ENCODE measurements around the gene NRAP.

NRAP gene

GRCh38 chr10:113592380-113592779 is 71.5 kb downstream of the NRAP start:
- POLR2A ChIA-PET = no interaction called here
- DNase-seq (ENCODE audit: extremely low spot score) = no peak
- TF ChIP-seq LEF1 (IDR thresholded peaks at IDR 0.05; ENCODE audit: borderline replicate concordance) = no peak
- TF ChIP-seq FOXK2 (IDR thresholded peaks at IDR 0.05) = no peak
- TF ChIP-seq L3MBTL2 (conservative IDR thresholded peaks at IDR 0.05) = no peak
- TF ChIP-seq SP1 (IDR thresholded peaks at IDR 0.05) = no peak
- no peak for TF ChIP-seq SUZ12 (IDR thresholded peaks at IDR 0.05)
- no peak for TF ChIP-seq BHLHE40 (IDR thresholded peaks at IDR 0.05; ENCODE audit: borderline replicate concordance)
- TF ChIP-seq PKNOX1 (IDR thresholded peaks at IDR 0.05) = no peak
- TF ChIP-seq ZNF384 (IDR thresholded peaks at IDR 0.05) = no peak
- TF ChIP-seq NFRKB (IDR thresholded peaks at IDR 0.05) = no peak
- no peak for TF ChIP-seq FOXA1 (IDR thresholded peaks at IDR 0.05)
- no peak for TF ChIP-seq HDGF (IDR thresholded peaks at IDR 0.05; ENCODE audit: borderline replicate concordance)
- TF ChIP-seq ELF4 (IDR thresholded peaks at IDR 0.05) = no peak
- TF ChIP-seq ARNT (IDR thresholded peaks at IDR 0.05) = no peak
- no peak for TF ChIP-seq FOXM1 (IDR thresholded peaks at IDR 0.05; ENCODE audit: borderline replicate concordance)
- no peak for TF ChIP-seq CTBP1 (IDR thresholded peaks at IDR 0.05; ENCODE audit: borderline replicate concordance)
- CTCF ChIA-PET = no interaction called here

- ChIA-PET CTCF (interaction anchor here (0.5 kb wide), 1 partner anchor 759 kb away, joined by 3 read pairs; no protein-coding TSS in a partner anchor), POLR2A (no interaction called here)
- TF ChIP-seq FOXM1 (IDR thresholded peaks at IDR 0.05; ENCODE audit: borderline replicate concordance) (no peak), FOXK2 (IDR thresholded peaks at IDR 0.05) (no peak), ZNF384 (IDR thresholded peaks at IDR 0.05) (no peak), L3MBTL2 (conservative IDR thresholded peaks at IDR 0.05) (no peak), ELF4 (IDR thresholded peaks at IDR 0.05) (no peak), LEF1 (IDR thresholded peaks at IDR 0.05; ENCODE audit: borderline replicate concordance) (no peak), NFRKB (IDR thresholded peaks at IDR 0.05) (no peak)
- DNase-seq (ENCODE audit: extremely low spot score) = no peak
These were observed 73.3 kb downstream of the NRAP start for GRCh38 chr10:113590581-113590980.

GRCh38 chr10:113589201-113589770 is 74.6 kb downstream of the NRAP start:
- ChIA-PET POLR2A (no interaction called here), CTCF (no interaction called here)
- no peak for DNase-seq (ENCODE audit: extremely low spot score)
- TF ChIP-seq L3MBTL2 (conservative IDR thresholded peaks at IDR 0.05) (no peak), TARDBP (IDR thresholded peaks at IDR 0.05) (no peak), SP1 (IDR thresholded peaks at IDR 0.05) (no peak), NFRKB (IDR thresholded peaks at IDR 0.05) (no peak), PKNOX1 (IDR thresholded peaks at IDR 0.05) (no peak), ZNF384 (IDR thresholded peaks at IDR 0.05) (no peak)

- CTCF ChIA-PET = no interaction called here
- TF ChIP-seq ELF4 (IDR thresholded peaks at IDR 0.05) = no peak
- TF ChIP-seq ARNT (IDR thresholded peaks at IDR 0.05) = no peak
- no peak for TF ChIP-seq BHLHE40 (IDR thresholded peaks at IDR 0.05; ENCODE audit: borderline replicate concordance)
- no peak for TF ChIP-seq ZNF384 (IDR thresholded peaks at IDR 0.05)
- no peak for TF ChIP-seq LEF1 (IDR thresholded peaks at IDR 0.05; ENCODE audit: borderline replicate concordance)
- TF ChIP-seq FOXK2 (IDR thresholded peaks at IDR 0.05) = no peak
- TF ChIP-seq FOXM1 (IDR thresholded peaks at IDR 0.05; ENCODE audit: borderline replicate concordance) = no peak
- TF ChIP-seq SUZ12 (IDR thresholded peaks at IDR 0.05) = no peak
- no peak for TF ChIP-seq CTBP1 (IDR thresholded peaks at IDR 0.05; ENCODE audit: borderline replicate concordance)
- TF ChIP-seq NFRKB (IDR thresholded peaks at IDR 0.05) = no peak
- TF ChIP-seq FOXA1 (IDR thresholded peaks at IDR 0.05) = no peak
- TF ChIP-seq SP1 (IDR thresholded peaks at IDR 0.05) = no peak
These were observed 77.9 kb downstream of the NRAP start for GRCh38 chr10:113585949-113586348.

GRCh38 chr10:113583571-113583970 is 80.3 kb downstream of the NRAP start:
- ChIA-PET CTCF (no interaction called here), POLR2A (no interaction called here)
- no peak for TF ChIP-seq TARDBP (IDR thresholded peaks at IDR 0.05)
- no peak for TF ChIP-seq FOXA1 (IDR thresholded peaks at IDR 0.05)
- no peak for TF ChIP-seq ELF4 (IDR thresholded peaks at IDR 0.05)
- TF ChIP-seq L3MBTL2 (conservative IDR thresholded peaks at IDR 0.05) = no peak
- no peak for TF ChIP-seq BHLHE40 (IDR thresholded peaks at IDR 0.05; ENCODE audit: borderline replicate concordance)
- TF ChIP-seq CTBP1 (IDR thresholded peaks at IDR 0.05; ENCODE audit: borderline replicate concordance) = no peak
- no peak for TF ChIP-seq SP1 (IDR thresholded peaks at IDR 0.05)
- no peak for TF ChIP-seq NFRKB (IDR thresholded peaks at IDR 0.05)
- no peak for TF ChIP-seq FOXK2 (IDR thresholded peaks at IDR 0.05)
- TF ChIP-seq ARNT (IDR thresholded peaks at IDR 0.05) = no peak
- no peak for TF ChIP-seq SUZ12 (IDR thresholded peaks at IDR 0.05)
- TF ChIP-seq ZNF384 (IDR thresholded peaks at IDR 0.05) = no peak
- TF ChIP-seq HDGF (IDR thresholded peaks at IDR 0.05; ENCODE audit: borderline replicate concordance) = no peak
- no peak for DNase-seq (ENCODE audit: extremely low spot score)

More at GRCh38 chr10:113585949-113586348, 77.9 kb downstream of the NRAP start:
- DNase-seq (ENCODE audit: extremely low spot score) = no peak
- POLR2A ChIA-PET = no interaction called here

GRCh38 chr10:113581092-113581491 is 82.7 kb downstream of the NRAP start:
- no peak for TF ChIP-seq ARNT (IDR thresholded peaks at IDR 0.05)
- TF ChIP-seq LEF1 (IDR thresholded peaks at IDR 0.05; ENCODE audit: borderline replicate concordance) = no peak
- TF ChIP-seq PKNOX1 (IDR thresholded peaks at IDR 0.05) = no peak
- TF ChIP-seq NFRKB (IDR thresholded peaks at IDR 0.05) = no peak
- no peak for TF ChIP-seq HDGF (IDR thresholded peaks at IDR 0.05; ENCODE audit: borderline replicate concordance)
- no peak for TF ChIP-seq SP1 (IDR thresholded peaks at IDR 0.05)
- no peak for TF ChIP-seq L3MBTL2 (conservative IDR thresholded peaks at IDR 0.05)
- no peak for TF ChIP-seq ZNF384 (IDR thresholded peaks at IDR 0.05)
- no peak for TF ChIP-seq FOXM1 (IDR thresholded peaks at IDR 0.05; ENCODE audit: borderline replicate concordance)
- TF ChIP-seq BHLHE40 (IDR thresholded peaks at IDR 0.05; ENCODE audit: borderline replicate concordance) = no peak
- TF ChIP-seq CTBP1 (IDR thresholded peaks at IDR 0.05; ENCODE audit: borderline replicate concordance) = no peak
- TF ChIP-seq FOXK2 (IDR thresholded peaks at IDR 0.05) = no peak
- TF ChIP-seq ELF4 (IDR thresholded peaks at IDR 0.05) = no peak
- TF ChIP-seq SUZ12 (IDR thresholded peaks at IDR 0.05) = no peak
- ChIA-PET CTCF (no interaction called here), POLR2A (no interaction called here)
- DNase-seq (ENCODE audit: extremely low spot score) = no peak
